A673 (cell line): ENCODE results near the gene HRH2.

Source experiments
- EZH2 ChIP-seq: fragments of 200-600 bp; sonication (generic); IDR thresholded peaks from 2 replicates; pipeline ENCODE4 v1.6.1; 2017; ENCODE audit warnings: borderline replicate concordance, low read depth, mild to moderate bottlenecking, mixed read lengths, antibody characterized with exemption, low read length; ENCODE audit not compliant: poor library complexity, severe bottlenecking
- TF ChIP-seq, protein P1 (sequence below): fragments of 300-800, 200-600 bp; sonication (generic); conservative IDR thresholded peaks from 2 replicates; pipeline ENCODE4 v1.5.1; 2017; ENCODE audit warnings: low read depth, mild to moderate bottlenecking, antibody characterized with exemption, low read length, moderate library complexity, mixed read lengths

DNA sequence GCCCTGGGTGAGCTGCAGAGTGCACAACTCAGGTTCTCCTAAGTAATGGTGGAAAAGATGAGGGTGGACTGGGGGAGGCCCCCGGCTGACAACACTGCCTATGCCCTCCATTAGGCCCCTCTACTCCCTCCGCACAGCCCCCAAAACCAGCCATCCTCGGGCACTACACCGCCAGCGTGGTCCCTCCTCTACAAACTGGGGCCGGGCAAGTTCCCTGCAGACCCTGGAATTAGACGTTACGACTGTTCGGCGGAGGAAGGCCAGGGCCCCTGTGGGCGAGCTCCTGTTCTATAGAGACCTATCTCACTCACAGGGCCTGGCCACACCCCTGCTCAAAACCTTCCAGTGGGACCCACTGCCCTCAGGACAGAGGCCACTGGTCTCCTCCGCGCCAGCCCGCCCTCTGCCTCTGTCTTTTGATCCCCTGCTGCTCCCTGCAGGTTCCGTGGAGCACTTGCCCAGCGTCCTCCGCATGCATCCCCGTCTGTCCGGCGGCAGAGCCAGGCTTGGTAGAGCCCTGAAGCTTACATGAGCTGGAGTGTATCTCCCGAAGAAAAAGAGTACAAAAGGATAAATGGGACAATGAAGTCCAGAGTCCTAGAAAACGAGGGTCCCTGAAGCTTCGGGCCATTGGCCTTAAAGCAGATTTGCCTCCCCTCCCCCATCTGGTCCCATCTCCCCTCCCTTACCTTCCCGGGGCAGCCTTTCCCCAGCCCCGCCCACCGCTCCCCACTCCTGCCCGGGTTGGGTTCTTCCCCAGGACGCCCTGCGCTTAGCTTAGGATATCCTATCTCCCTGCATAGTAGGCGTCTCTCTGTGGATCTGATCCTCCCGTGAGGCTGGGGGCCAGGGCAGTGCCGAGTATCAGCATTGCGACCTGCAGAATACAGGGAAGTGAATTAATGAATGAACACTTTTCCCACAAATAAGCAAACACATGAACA lies 71.3 kb downstream of the HRH2 start:
- TF ChIP-seq, protein P1, sequence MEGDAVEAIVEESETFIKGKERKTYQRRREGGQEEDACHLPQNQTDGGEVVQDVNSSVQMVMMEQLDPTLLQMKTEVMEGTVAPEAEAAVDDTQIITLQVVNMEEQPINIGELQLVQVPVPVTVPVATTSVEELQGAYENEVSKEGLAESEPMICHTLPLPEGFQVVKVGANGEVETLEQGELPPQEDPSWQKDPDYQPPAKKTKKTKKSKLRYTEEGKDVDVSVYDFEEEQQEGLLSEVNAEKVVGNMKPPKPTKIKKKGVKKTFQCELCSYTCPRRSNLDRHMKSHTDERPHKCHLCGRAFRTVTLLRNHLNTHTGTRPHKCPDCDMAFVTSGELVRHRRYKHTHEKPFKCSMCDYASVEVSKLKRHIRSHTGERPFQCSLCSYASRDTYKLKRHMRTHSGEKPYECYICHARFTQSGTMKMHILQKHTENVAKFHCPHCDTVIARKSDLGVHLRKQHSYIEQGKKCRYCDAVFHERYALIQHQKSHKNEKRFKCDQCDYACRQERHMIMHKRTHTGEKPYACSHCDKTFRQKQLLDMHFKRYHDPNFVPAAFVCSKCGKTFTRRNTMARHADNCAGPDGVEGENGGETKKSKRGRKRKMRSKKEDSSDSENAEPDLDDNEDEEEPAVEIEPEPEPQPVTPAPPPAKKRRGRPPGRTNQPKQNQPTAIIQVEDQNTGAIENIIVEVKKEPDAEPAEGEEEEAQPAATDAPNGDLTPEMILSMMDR, result no peak
- no peak for TF ChIP-seq EZH2
